GM18951 (cell line): Measurements from ENCODE around the gene AQP2.

Experiments
- POLR2A ChIP-seq: IDR thresholded peaks from 4 replicates; pipeline ENCODE4 v1.6.1; 2011; ENCODE audit warnings: mild to moderate bottlenecking; ENCODE audit not compliant: insufficient read length, insufficient read depth; ENCODE audit errors: extremely low read depth
- in situ Hi-C: fragments of 300-500 bp; cut with MboI; formaldehyde crosslinking; loops from one replicate; pipeline ENCODE4 v1.12.0; 2022; ENCODE audit warnings: low sequenced_read_pairs, mixed read lengths, inconsistent platforms; ENCODE audit not compliant: unreplicated experiment

AQP2 gene

DNA sequence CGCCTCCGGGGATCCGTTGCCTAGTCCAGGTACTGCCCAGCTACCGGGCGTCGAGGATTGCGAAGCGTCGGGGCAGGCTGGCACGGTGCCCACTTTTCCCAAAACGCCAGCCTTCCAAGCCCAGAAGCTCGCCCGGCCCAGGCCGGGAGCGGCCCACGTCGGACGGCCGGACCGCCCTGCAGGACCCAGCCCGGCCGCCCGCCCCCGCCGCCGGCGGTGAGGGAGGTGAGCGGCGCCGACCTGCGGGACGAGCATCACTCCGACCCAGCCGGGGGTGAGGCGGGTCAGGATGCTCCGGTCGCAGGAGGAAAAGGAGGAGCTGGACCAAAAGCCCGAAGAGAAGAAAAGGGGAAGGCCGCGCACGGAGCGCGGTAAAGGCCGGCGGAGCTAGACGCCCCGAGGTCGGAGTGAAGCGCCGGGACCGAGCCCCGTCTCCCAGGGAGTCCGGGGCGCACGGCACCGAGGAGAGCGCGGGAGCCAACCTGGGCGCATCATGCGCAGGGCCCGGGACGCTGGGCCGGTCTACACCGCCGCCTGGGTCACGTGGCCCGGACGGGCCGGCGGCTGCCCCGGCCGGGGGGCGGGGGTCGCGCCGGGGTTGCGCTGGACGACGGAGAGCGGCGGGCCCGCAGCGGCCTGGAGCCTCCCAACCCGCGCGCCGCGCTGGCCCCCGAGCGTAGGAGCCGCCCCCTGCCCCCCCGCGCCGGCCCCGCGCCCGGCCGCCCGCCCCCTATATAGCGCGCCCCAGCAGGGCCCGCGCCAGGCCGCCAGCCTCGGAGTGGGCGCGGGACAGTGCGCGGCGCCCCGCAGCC lies 10.8 kb downstream of the AQP2 start, which contains the start of gene AQP5:
TSS of gene AQP5 (plus strand) at position 762 of the 812 bp plus-strand sequence. CDS start 146 bp downstream, outside the sequence.
- in situ Hi-C loops: no loop called here
- no peak for TF ChIP-seq POLR2A

DNA sequence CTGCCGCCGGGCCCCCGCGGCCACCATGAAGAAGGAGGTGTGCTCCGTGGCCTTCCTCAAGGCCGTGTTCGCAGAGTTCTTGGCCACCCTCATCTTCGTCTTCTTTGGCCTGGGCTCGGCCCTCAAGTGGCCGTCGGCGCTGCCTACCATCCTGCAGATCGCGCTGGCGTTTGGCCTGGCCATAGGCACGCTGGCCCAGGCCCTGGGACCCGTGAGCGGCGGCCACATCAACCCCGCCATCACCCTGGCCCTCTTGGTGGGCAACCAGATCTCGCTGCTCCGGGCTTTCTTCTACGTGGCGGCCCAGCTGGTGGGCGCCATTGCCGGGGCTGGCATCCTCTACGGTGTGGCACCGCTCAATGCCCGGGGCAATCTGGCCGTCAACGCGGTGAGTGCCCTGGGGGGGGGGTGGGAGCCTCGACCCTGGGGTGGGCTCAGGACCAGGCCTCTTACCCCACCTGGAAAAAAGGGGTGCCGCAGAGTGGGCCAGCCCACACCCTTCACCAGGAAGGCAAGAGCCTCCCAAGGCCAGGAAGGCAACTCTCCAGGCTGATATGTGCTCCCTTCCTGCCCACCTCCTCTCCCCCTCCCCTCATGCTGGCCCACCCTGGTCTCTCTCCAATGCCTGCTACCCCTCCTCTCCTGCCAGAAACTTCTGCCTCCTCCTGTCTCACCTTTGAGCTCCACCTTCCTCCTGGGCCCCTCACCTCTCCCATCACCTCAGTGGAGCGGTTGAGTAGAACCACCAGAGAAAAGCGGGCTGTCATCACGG lies 11.6 kb downstream of the AQP2 start:
- in situ Hi-C loops: no loop called here
- no peak for TF ChIP-seq POLR2A

DNA sequence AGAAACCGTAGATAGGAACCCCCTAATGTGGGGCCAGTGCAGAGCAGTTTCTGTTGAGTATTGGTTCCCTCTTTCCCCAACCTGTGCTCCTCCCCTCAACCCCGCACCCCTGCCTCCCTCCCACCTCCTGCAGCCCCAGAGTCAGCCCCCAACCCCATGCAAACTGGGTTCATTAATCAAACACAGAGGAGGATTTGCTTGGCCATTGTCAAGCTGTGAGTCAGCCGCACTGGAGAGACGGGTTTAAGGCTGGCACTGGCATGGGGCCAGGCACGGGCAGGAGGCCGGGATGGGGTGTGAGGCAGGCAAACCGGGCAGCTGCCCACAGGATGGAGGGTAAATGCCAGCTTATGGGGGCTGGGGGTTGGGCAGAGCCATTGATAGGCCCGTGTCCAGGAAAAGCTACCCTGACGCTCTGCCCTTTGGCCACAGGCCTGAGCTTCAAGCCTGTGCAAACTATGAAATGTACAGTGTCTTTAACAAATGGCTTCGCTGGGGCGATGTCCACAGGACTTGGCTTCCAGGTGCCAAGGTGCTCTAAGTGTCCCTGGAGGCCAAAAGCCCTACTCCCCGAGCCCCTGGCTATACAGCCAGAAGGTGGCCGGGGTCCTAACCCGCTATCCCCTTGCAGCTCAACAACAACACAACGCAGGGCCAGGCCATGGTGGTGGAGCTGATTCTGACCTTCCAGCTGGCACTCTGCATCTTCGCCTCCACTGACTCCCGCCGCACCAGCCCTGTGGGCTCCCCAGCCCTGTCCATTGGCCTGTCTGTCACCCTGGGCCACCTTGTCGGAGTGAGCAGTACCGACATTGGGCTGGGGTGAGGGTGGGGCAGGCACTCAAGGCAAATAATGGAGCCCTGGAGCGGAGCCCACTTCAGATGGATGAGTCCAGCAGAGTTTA lies 12.6 kb downstream of the AQP2 start:
- no peak for TF ChIP-seq POLR2A
- in situ Hi-C loops: no loop called here

DNA sequence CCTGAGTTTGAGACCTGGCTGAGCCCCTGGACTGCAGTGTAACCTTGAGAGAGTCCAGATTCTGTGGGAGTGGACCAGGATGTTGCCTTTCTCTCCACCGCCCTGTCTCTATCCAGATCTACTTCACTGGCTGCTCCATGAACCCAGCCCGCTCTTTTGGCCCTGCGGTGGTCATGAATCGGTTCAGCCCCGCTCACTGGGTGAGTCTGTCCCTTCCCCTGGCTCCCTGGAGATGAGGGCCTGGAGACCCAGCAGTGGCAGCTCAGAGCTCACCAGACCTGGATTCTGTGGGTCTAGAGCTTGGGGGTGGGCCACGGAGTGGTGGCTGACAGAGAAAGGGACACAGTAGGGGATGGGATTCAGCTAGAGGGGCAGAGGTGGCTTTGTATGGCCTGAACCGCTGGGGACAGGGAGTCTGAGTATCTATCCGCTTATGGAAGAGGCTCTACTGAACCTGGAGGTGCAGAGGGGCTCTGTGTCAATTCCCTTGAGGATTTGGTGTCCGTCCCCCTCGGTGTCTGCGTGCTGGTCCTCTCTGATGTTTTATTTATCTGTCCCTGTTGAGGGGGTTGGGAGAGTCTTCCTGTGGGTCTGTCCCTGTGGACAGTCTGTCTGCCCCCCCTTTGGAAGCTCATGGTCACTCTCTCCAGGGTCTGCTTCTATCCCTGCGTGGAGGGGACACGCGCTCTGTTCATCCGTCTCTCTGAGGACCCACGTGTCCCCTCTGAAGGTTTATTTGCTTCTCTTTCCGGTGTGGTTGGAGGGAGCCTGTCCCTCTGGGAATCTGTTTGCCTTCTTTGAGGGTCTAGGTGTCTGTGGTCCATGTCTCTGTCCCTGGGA lies 13.7 kb downstream of the AQP2 start:
- no peak for TF ChIP-seq POLR2A

DNA sequence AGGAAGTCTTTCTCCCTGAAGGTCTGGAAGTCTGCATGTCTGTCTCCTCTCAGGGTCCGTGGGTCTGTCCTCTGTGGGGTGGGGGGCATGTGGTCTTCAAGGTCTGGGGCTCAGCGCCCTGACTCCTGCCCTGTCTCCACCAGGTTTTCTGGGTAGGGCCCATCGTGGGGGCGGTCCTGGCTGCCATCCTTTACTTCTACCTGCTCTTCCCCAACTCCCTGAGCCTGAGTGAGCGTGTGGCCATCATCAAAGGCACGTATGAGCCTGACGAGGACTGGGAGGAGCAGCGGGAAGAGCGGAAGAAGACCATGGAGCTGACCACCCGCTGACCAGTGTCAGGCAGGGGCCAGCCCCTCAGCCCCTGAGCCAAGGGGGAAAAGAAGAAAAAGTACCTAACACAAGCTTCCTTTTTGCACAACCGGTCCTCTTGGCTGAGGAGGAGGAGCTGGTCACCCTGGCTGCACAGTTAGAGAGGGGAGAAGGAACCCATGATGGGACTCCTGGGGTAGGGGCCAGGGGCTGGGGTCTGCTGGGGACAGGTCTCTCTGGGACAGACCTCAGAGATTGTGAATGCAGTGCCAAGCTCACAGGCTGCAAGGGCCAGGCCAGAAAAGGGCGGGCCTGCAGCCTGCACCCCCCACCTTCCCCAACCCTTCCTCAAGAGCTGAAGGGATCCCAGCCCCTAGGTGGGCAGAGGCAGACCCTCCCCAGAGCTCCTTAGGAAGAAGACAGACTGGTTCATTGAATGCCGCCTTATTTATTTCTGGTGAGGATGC lies 14.5 kb downstream of the AQP2 start:
- in situ Hi-C loops: no loop called here
- no peak for TF ChIP-seq POLR2A

More for the DNA sequence above, 13.7 kb downstream of the AQP2 start:
- in situ Hi-C loops: no loop called here

DNA sequence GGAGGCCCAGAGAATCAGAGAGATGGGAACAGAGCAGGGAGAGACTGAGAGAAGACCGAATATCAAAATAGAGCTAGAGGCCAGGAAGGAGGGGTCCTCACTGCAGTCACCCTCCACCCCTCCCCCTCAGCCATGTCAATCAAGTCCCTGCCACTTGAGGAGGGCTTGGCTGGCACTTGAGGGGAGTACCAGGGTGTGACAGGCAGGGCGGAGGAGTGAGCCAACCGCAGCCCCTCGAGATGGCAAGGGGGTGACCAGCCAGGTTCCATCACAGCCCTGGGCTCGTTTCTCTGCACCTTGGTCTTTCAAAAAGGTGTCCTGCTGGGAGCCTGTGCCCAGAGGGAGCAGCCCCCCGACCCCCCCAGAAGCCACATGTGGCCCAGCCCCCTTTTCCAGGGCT lies 15.3 kb downstream of the AQP2 start:
- in situ Hi-C loops: no loop called here
- no peak for TF ChIP-seq POLR2A

DNA sequence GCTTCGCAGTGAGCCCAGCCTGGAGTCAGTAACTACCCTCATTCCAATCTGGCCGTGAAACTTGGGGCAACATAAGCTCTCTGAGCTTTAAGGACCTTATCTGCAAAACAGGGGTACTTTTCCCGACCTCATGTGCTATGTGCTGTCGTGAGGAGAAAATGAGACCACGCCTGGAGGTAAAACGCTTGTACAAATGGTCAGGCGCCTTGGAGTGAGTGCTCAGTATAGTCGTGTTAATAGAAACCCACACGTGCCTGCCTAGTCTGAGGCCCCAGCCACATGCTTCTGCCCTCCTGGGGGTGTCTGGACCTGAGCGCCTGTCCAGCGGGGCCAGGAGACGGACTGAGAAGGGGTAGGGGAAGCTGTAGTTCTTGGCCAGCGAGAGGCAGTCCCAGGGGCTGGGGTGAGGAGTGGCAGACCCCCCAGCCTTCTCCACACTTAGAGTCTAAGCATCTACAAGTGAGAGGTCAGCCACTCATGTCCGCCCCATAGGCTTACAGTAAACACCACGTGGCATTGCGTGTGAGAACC lies 16.0 kb downstream of the AQP2 start:
- in situ Hi-C loops: no loop called here

DNA sequence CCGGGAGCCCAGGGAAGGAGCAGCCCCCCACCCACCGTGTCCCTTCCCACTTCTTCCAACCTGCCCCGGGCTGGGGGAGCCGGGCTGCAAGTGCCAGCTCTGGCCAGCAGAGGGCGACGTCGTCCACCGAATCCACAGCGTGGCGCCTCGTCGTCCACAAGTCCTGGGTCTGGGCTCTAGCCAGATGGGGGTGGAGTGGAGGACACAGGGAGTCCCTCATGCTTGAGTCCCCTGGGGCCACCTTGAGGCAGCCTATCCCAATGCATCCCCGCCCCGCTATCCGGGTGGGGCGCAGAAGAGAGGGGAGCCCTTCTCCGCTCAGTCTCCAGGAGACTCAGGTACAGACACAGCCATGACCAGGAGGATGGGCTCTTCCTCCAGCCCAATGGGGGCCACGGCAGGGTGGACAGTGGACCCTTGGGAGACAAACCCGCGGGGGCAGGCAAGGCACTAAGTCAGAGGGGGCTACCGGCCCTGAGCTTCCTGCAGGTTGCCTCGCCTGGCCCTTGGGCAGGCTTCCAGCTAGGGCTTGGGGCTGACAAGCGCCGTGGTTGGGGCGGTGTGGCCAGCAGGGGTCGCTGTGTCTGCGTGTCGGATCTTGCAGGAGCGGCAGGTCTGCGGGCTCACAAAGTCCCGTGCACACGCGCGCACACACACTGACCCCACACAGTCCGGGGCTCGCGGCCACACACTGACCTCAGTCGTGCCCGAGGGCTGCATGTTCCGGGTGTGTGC lies 16.7 kb downstream of the AQP2 start:
- no peak for TF ChIP-seq POLR2A
- in situ Hi-C loops: no loop called here

More for the DNA sequence above, 16.0 kb downstream of the AQP2 start:
- TF ChIP-seq POLR2A: no peak

DNA sequence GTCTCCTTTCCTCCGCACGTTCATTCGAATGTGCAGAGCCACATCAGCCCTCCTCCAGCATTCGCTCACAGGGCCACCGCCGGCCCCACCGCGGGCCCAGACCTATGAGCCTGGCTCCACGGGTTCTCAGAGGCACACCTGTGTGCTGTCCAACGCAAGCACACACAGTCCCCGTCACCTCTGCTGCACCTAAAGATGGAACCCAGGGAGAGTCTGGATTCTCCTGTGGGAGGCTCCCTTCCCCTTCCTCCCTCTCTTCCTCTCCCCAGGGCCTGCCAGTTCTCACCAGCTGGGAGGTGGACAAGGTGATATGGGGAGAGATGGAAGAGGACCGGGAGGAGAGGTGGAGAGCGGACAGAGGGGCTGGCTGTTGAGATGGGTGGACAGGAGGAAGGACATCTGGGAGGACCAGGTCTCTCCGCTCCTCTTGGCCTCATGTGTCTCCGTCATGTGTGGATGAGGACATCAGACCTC lies 17.3 kb downstream of the AQP2 start:
- TF ChIP-seq POLR2A: no peak
- in situ Hi-C loops: no loop called here

DNA sequence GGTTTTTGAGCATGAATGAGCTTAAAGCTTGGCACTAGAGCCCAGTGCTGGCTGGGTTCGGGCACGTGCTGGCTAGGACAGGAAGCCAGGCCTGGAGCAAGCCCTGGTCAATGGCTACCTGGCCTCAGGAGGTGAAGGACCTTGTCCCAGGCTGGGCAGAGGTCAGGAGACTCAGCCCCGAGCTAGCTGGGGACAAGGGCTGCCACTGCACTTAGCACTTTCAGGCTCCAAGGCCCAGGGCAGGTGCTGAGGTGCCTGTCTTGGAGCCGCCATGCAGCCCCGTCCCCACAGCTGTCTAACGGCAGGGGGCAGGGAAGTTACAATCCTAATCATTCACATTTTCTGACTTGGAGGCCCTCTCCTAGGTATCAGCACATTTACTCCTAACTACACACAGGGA lies 17.9 kb downstream of the AQP2 start:
- in situ Hi-C loops: no loop called here

DNA sequence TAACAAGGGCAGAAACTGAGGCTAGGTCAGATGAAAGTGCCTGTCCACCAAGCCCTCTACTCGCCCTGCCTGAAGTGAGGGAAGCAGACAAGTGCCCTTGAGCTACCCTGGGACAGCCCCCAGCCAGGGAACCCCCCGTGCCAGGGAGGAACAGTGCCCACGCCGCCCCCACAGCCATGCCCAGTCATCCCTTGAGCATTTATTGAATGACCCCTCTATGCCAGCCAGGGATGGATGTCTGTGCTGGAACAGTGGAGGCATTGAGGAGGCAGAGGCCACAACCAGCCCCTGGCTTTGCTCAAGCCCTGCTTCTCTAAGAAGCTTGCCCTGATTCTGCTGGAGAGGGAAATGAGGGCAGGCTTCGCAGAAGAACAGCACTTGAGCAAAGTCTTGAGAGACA lies 18.5 kb downstream of the AQP2 start:
- TF ChIP-seq POLR2A: no peak
- in situ Hi-C loops: no loop called here

More for the DNA sequence above, 17.9 kb downstream of the AQP2 start:
- no peak for TF ChIP-seq POLR2A
